Thyroid gland (tissue), 4 donors: Measurements from ENCODE around the gene ZYX.

Experiments used
- CTCF ChIP-seq, 6 experiments: fragments of 200-600 bp in 3 of 6; fragments of 450-650 bp in 3 of 6; sonication (generic) in 3 of 6; IDR thresholded peaks; one replicate each; pipeline ENCODE4 v1.5.1; 2016 to 2019; ENCODE audit warnings: antibody characterized with exemption in 6 of 6, mild to moderate bottlenecking in 2 of 6, inconsistent platforms in 1 of 6, moderate library complexity in 1 of 6
- POLR2A ChIP-seq, 2 donors: fragments of 450-650 bp; IDR thresholded peaks; one replicate each; pipeline ENCODE4 v1.6.1; 2017; ENCODE audit warnings: antibody characterized with exemption in 2 of 2, mild to moderate bottlenecking in 2 of 2, moderate library complexity in 1 of 2

- TF ChIP-seq POLR2A (IDR thresholded peaks at IDR 0.05): no peak
- TF ChIP-seq CTCF (IDR thresholded peaks at IDR 0.05): no peak
Observed at GRCh38 chr7:143354965-143355364, 26.2 kb upstream of the ZYX start.
